ENCODE measurements around the gene FLT4. TPM values are rescaled to one million over a fixed set of nuclear protein-coding genes. Genes with fewer than 3 reads are reported as not detected.

The FLT4 gene
- total RNA-seq, 1 experiment from 2014 or later, result 6.3 TPM

GRCh38 chr5:180665682-180666404 lies 16.4 kb upstream of the FLT4 start:
- H3K27me3 Mint-ChIP-seq (ENCODE audit: low read depth), result peaks cover 4% of the 10 kb centered on the region; the same call in 1 of the 2 replicates
- H3K9me3 ChIP-seq (ENCODE audit: control insufficient read depth, low read depth, low read length), result no peaks in the 10 kb centered on the region
- H3K27ac Mint-ChIP-seq, result no peak overlapping the region
- no peaks in the 10 kb centered on the region for H3K79me1 ChIP-seq (ENCODE audit: insufficient read depth, low read depth, low read length, poor library complexity, severe bottlenecking)
- no peaks in the 10 kb centered on the region for H3K36me3 Mint-ChIP-seq (ENCODE audit: insufficient read depth in 1 of 3, low read depth in 3 of 3)
- H3K56ac ChIP-seq (ENCODE audit: insufficient read length, low read depth, low read length), result no peak overlapping the region
- H3K23me2 ChIP-seq (ENCODE audit: insufficient read length, low read depth, low read length, poor library complexity, severe bottlenecking), result no peaks in the 10 kb centered on the region
- H2BK12ac ChIP-seq (ENCODE audit: insufficient read length, low read depth, low read length), result no peak overlapping the region
- WGBS (ENCODE audit: extremely low coverage, insufficient read length, low lambda C conversion rate), result no CpG with 5 or more reads among the region's 22 CpGs
- no peak for TF ChIP-seq CTCF (conservative IDR thresholded peaks at IDR 0.05)
- H3K27me3 ChIP-seq (ENCODE audit: insufficient read depth, low read length), result no peaks in the 10 kb centered on the region
- no peaks in the 10 kb centered on the region; a peak in 1 of 5 replicates for H3K9me3 Mint-ChIP-seq
- no peaks in the 10 kb centered on the region; the same call in 1 of the 2 replicates for H3K4me1 ChIP-seq (ENCODE audit: insufficient read depth, low read length)
- H2BK15ac ChIP-seq (ENCODE audit: low read depth, low read length), result no peak overlapping the region
- no peak overlapping the region for H2BK120ac ChIP-seq (ENCODE audit: low read depth, low read length, poor library complexity, severe bottlenecking)
- H3K27ac ChIP-seq (ENCODE audit: insufficient read length, low read depth, low read length), result no peak overlapping the region
- DNase-seq, result no peak
- no peak overlapping the region for H2BK20ac ChIP-seq (ENCODE audit: low read depth, low read length, poor library complexity, severe bottlenecking)
- no peak overlapping the region for H4K5ac ChIP-seq (ENCODE audit: insufficient read length, low read depth, low read length)
- no peak overlapping the region for H4K91ac ChIP-seq (ENCODE audit: insufficient read length, low read depth, low read length)
- no peak overlapping the region for H2AFZ ChIP-seq (ENCODE audit: low read length)
- H3K4ac ChIP-seq (ENCODE audit: low read depth, low read length), result no peak overlapping the region
- H3K4me2 ChIP-seq (ENCODE audit: insufficient read depth, insufficient read length, low read length), result no peak overlapping the region
- H2BK5ac ChIP-seq (ENCODE audit: insufficient read length, low read length), result no peak overlapping the region
- no peak overlapping the region for H4K8ac ChIP-seq (replicated peaks; ENCODE audit: insufficient read length, low read depth, low read length)
- H3T11ph ChIP-seq (ENCODE audit: low read length), result no peak overlapping the region
- H2AK5ac ChIP-seq (ENCODE audit: insufficient read length, low read length), result no peak overlapping the region
- H3K4me1 Mint-ChIP-seq, result peaks cover 7 to 10% of the 10 kb centered on the region in 2 experiments
- H3K79me2 ChIP-seq (ENCODE audit: insufficient read depth, low read length), result no peaks in the 10 kb centered on the region
- H3K9ac ChIP-seq (ENCODE audit: extremely low read depth, insufficient read length, low read length), result no peak overlapping the region
- H3K18ac ChIP-seq (ENCODE audit: insufficient read length, low read depth, low read length), result no peak overlapping the region
- H3K4me3 Mint-ChIP-seq, result no peak overlapping the region
- no peak overlapping the region for H3K14ac ChIP-seq (ENCODE audit: insufficient read depth, low read length)
- no peak overlapping the region for H3K23ac ChIP-seq (ENCODE audit: insufficient read length, low read depth, low read length)
- no peaks in the 10 kb centered on the region for H4K20me1 ChIP-seq (ENCODE audit: control insufficient read depth, insufficient read depth, insufficient read length)

Measured in H9 (cell line).